Vagina (tissue), 2 donors: Measurements from ENCODE around the gene EML6.

Experiments
- POLR2AphosphoS5 ChIP-seq, 2 donors: sonication (generic); formaldehyde crosslinking; IDR thresholded peaks; one replicate each; pipeline ENCODE4 v1.9.0; 2017; ENCODE audit warnings: antibody characterized with exemption in 2 of 2, mild to moderate bottlenecking in 2 of 2, low read depth in 1 of 2; ENCODE audit not compliant: insufficient read depth in 1 of 2
- TF ChIP-seq, protein P1 (sequence below), 3 experiments: fragments of 450-650 bp in 2 of 3; fragments of 200-600 bp in 1 of 3; sonication (generic) in 1 of 3; IDR thresholded peaks; one replicate each; pipeline ENCODE4 v1.5.1; 2017 to 2019; ENCODE audit warnings: antibody characterized with exemption in 3 of 3, mild to moderate bottlenecking in 2 of 3, moderate library complexity in 2 of 3

DNA sequence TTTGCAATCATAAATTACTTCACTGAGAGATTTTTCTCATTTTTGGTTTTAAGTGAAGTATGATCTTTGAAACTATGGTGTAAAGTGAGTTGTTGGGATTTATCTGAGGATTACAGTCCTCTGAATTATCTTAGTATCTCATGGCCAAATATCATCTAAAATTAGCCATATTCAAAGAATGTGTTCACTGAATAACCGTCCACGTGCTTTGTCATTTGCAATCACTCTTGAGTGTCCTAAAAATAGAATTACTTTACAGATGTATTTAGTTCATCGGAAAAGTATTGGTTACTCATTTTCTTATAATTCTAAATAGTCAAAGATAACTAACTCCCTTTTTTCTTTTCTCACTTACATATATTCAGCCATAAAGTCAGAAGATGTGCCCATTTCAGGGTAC, 185.5 kb downstream of the EML6 start:
- TF ChIP-seq, protein P1, sequence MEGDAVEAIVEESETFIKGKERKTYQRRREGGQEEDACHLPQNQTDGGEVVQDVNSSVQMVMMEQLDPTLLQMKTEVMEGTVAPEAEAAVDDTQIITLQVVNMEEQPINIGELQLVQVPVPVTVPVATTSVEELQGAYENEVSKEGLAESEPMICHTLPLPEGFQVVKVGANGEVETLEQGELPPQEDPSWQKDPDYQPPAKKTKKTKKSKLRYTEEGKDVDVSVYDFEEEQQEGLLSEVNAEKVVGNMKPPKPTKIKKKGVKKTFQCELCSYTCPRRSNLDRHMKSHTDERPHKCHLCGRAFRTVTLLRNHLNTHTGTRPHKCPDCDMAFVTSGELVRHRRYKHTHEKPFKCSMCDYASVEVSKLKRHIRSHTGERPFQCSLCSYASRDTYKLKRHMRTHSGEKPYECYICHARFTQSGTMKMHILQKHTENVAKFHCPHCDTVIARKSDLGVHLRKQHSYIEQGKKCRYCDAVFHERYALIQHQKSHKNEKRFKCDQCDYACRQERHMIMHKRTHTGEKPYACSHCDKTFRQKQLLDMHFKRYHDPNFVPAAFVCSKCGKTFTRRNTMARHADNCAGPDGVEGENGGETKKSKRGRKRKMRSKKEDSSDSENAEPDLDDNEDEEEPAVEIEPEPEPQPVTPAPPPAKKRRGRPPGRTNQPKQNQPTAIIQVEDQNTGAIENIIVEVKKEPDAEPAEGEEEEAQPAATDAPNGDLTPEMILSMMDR (IDR thresholded peaks at IDR 0.05) = no peak
- TF ChIP-seq POLR2AphosphoS5 (IDR thresholded peaks at IDR 0.05; ENCODE audit: insufficient read depth in 1 of 2, low read depth in 1 of 2) = no peak
